GM12878 (cell line): ENCODE measurements around the gene RIPOR3. TPM values are rescaled to one million over a fixed set of nuclear protein-coding genes. Genes with fewer than 3 reads are reported as not detected.

ENCODE experiments used
- CHD2 ChIP-seq: IDR thresholded peaks from 2 replicates; pipeline ENCODE4 v1.6.1; 2011; ENCODE audit warnings: low read depth, low read length, improper control_type of control experiment, borderline replicate concordance
- EP300 ChIP-seq, 2 experiments: fragments of 150-350 bp in 1 of 2; IDR thresholded peaks; 2 replicates each; pipeline ENCODE4 v1.6.1; 2011 to 2012; ENCODE audit warnings: low read depth in 2 of 2, low read length in 2 of 2, borderline replicate concordance in 1 of 2, improper control_type of control experiment in 1 of 2, inconsistent platforms in 1 of 2; ENCODE audit not compliant: control insufficient read depth in 1 of 2
- GATAD2B ChIP-seq: fragments of 450-650 bp; conservative IDR thresholded peaks from 2 replicates; pipeline ENCODE4 v1.6.1; 2017; ENCODE audit warnings: low read depth, mild to moderate bottlenecking, moderate library complexity
- JUNB ChIP-seq: IDR thresholded peaks from 2 replicates; pipeline ENCODE4 v1.6.1; 2016; ENCODE audit warnings: antibody characterized with exemption, mild to moderate bottlenecking
- KLF5 ChIP-seq: fragments of 450-650 bp; IDR thresholded peaks from 2 replicates; pipeline ENCODE4 v1.6.1; 2014; ENCODE audit warnings: mild to moderate bottlenecking; ENCODE audit not compliant: partially characterized antibody
- LARP7 ChIP-seq: fragments of 450-650 bp; IDR thresholded peaks from 2 replicates; pipeline ENCODE4 v1.6.1; 2017; ENCODE audit warnings: mild to moderate bottlenecking
- MXI1 ChIP-seq: fragments of 150-350 bp; IDR thresholded peaks from 2 replicates; pipeline ENCODE4 v1.6.1; 2011; ENCODE audit warnings: low read depth, mild to moderate bottlenecking, inconsistent platforms, low read length, improper control_type of control experiment
- NFYA ChIP-seq: IDR thresholded peaks from 2 replicates; pipeline ENCODE4 v1.6.1; 2011; ENCODE audit warnings: low read depth, mild to moderate bottlenecking, low read length, improper control_type of control experiment, borderline replicate concordance
- POLR2A ChIP-seq: IDR thresholded peaks from 2 replicates; pipeline ENCODE4 v1.6.1; 2011; ENCODE audit warnings: low read depth, mild to moderate bottlenecking, low read length
- RAD21 ChIP-seq: IDR thresholded peaks from 2 replicates; pipeline ENCODE4 v1.6.1; 2011; ENCODE audit warnings: mild to moderate bottlenecking, low read depth, low read length, moderate library complexity; ENCODE audit not compliant: insufficient read depth
- RCOR1 ChIP-seq: conservative IDR thresholded peaks from 2 replicates; pipeline ENCODE4 v1.6.1; 2012; ENCODE audit warnings: low read depth, low read length, improper control_type of control experiment
- SPI1 ChIP-seq: IDR thresholded peaks from 2 replicates; pipeline ENCODE4 v1.6.1; 2011; ENCODE audit warnings: low read depth, mild to moderate bottlenecking, low read length, moderate library complexity, borderline replicate concordance; ENCODE audit not compliant: insufficient read depth
- SREBF1 ChIP-seq: IDR thresholded peaks from 2 replicates; pipeline ENCODE4 v1.6.1; 2012; ENCODE audit warnings: mild to moderate bottlenecking, low read length
- SUZ12 ChIP-seq: fragments of 200-600 bp; sonication (generic); IDR thresholded peaks from one replicate; pipeline ENCODE4 v1.6.1; 2018; ENCODE audit warnings: antibody characterized with exemption, mild to moderate bottlenecking; ENCODE audit not compliant: unreplicated experiment
- TCF12 ChIP-seq: IDR thresholded peaks from 2 replicates; pipeline ENCODE4 v1.6.1; 2011; ENCODE audit warnings: low read depth, mild to moderate bottlenecking, low read length
- TCF7 ChIP-seq: IDR thresholded peaks from 2 replicates; pipeline ENCODE4 v1.6.1; 2014; ENCODE audit warnings: antibody characterized with exemption, borderline replicate concordance
- YY1 ChIP-seq: IDR thresholded peaks from 2 replicates; pipeline ENCODE4 v1.6.1; 2011; ENCODE audit warnings: low read depth, mild to moderate bottlenecking, low read length
- ZBED1 ChIP-seq: IDR thresholded peaks from 2 replicates; pipeline ENCODE4 v1.6.1; 2016; ENCODE audit warnings: borderline replicate concordance
- ZNF622 ChIP-seq: fragments of 450-650 bp; IDR thresholded peaks from 2 replicates; pipeline ENCODE4 v1.6.1; 2017; ENCODE audit warnings: mild to moderate bottlenecking, inconsistent platforms
- polyA plus RNA-seq, 11 experiments: library from polyadenylated mRNA; depleted of rRNA in 4 of 11; unstranded in 6 of 11; stranded (reverse) in 5 of 11; fragments of >200 nt; fragmentation: Nextera tagmentation in 4 of 11; fragmentation: Illumina TruSeq in 1 of 11; extraction: Ambion mirVana in 4 of 11; extraction: Trizol in 1 of 11; gene quantifications; 1 replicate in 1 of 11; 2 replicates in 10 of 11; pipeline versions ENCODE4 v1.2.1 to v1.2.3, GENCODE V29; 2011 to 2016; ENCODE audit warnings: inconsistent platforms in 2 of 11, missing spikeins in 2 of 11, low read depth in 1 of 11
- total RNA-seq, 4 experiments: library from RNA; depleted of rRNA in 3 of 4; stranded (reverse); fragments of >200 nt in 3 of 4; fragmentation: Illumina TruSeq in 1 of 4; extraction: Trizol in 1 of 4; gene quantifications; 2 replicates each; pipeline versions ENCODE4 v1.2.1 to v1.2.3, GENCODE V29; 2013 to 2021
- TF ChIP-seq, protein P1 (sequence below): IDR thresholded peaks from 2 replicates; pipeline ENCODE4 v1.6.1; 2011; ENCODE audit warnings: low read depth, low read length, improper control_type of control experiment, borderline replicate concordance
- TF ChIP-seq, protein P2 (sequence below): fragments of 150-350 bp; IDR thresholded peaks from 2 replicates; pipeline ENCODE4 v1.6.1; 2014; ENCODE audit warnings: mild to moderate bottlenecking, low read depth, low read length
- TF ChIP-seq, protein P3 (sequence below): IDR thresholded peaks from 2 replicates; pipeline ENCODE4 v1.6.1; 2011; ENCODE audit warnings: borderline replicate concordance, low read depth, mild to moderate bottlenecking, moderate library complexity, low read length; ENCODE audit not compliant: insufficient read depth, poor library complexity, severe bottlenecking
- TF ChIP-seq, protein P4 (sequence below): fragments of 450-650 bp; IDR thresholded peaks from 2 replicates; pipeline ENCODE4 v1.6.1; 2017; ENCODE audit warnings: mild to moderate bottlenecking, low read depth, inconsistent platforms; ENCODE audit not compliant: poor library complexity, severe bottlenecking

RIPOR3 gene
- total and polyA plus RNA-seq, 10 of the 15 experiments (the other 5 are each of a cell fraction or from before 2014, with no cell fraction given), result 0.04 to 0.55 (median 0.12) TPM; not detected in 6

DNA sequence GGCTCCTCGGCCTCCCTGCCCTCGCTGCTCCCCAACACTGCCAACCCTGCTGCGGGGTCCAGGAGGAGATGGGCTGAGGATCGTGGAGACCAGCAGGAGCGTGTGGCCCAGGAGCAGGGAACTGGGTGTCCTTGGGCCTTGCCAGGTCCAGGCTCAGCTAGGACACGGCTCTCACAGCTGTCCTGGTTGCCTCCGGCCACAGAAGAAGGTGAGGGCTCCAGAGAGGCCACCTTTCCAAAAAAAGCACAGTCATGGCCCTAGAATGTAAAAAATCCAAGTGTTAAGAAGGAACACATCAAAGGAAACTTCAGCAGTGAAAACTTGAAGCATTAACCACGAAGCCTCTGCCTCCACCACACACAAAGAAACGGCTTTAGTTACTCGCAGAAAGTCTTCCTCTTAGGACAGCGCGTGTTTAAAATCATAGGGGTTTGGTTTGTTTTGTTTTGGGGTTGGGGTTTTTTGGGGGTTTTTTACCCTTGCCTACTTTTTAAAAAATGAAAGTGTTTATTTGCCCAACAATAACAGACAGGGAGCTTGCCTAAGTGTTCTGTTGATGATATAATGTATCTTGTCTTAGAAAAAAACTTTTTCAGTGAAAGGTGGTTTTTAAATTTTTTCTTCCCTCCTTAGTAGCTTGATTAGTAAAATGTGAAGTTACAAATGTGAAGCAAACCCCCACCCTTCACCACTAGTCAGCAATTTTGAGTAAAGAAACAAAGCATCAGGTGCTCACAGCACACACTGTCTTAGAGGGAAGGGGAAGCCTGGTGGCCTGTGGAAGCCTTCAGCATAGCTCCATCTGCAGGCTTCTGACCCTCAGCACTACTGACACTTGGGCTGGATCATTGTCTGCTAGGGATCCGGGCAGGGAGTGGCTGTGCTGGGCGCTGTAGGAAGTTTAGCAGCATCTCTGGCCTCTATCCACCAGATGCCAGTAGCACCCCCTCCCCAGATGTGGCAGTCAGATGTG, 121.2 kb downstream of the RIPOR3 start (continued):
- TF ChIP-seq RAD21, result peak; percentile 88
- TF ChIP-seq TCF12, result 0 out of 2 replicates have a peak, but pooled peaks have one; percentile 37
- peak; percentile 83 for TF ChIP-seq JUNB
- 0 out of 2 replicates have a peak, but pooled peaks have one; percentile 21 for TF ChIP-seq GATAD2B
- TF ChIP-seq SUZ12, result no peak
- TF ChIP-seq, protein P1, sequence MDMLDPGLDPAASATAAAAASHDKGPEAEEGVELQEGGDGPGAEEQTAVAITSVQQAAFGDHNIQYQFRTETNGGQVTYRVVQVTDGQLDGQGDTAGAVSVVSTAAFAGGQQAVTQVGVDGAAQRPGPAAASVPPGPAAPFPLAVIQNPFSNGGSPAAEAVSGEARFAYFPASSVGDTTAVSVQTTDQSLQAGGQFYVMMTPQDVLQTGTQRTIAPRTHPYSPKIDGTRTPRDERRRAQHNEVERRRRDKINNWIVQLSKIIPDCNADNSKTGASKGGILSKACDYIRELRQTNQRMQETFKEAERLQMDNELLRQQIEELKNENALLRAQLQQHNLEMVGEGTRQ, result no peak
- TF ChIP-seq YY1, result 0 out of 2 replicates have a peak, but pooled peaks have one; percentile 16
- TF ChIP-seq SREBF1, result no peak
- peak; percentile 47 for TF ChIP-seq MXI1
- peak; percentile 17; the same call in 1 of the 2 replicates for TF ChIP-seq CHD2
- TF ChIP-seq, protein P2, sequence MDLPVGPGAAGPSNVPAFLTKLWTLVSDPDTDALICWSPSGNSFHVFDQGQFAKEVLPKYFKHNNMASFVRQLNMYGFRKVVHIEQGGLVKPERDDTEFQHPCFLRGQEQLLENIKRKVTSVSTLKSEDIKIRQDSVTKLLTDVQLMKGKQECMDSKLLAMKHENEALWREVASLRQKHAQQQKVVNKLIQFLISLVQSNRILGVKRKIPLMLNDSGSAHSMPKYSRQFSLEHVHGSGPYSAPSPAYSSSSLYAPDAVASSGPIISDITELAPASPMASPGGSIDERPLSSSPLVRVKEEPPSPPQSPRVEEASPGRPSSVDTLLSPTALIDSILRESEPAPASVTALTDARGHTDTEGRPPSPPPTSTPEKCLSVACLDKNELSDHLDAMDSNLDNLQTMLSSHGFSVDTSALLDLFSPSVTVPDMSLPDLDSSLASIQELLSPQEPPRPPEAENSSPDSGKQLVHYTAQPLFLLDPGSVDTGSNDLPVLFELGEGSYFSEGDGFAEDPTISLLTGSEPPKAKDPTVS, result no peak
- TF ChIP-seq, protein P3, sequence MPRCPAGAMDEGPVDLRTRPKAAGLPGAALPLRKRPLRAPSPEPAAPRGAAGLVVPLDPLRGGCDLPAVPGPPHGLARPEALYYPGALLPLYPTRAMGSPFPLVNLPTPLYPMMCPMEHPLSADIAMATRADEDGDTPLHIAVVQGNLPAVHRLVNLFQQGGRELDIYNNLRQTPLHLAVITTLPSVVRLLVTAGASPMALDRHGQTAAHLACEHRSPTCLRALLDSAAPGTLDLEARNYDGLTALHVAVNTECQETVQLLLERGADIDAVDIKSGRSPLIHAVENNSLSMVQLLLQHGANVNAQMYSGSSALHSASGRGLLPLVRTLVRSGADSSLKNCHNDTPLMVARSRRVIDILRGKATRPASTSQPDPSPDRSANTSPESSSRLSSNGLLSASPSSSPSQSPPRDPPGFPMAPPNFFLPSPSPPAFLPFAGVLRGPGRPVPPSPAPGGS, result peak; percentile 44
- TF ChIP-seq TCF7, result peak; percentile 57; the same call in 1 of the 2 replicates
- TF ChIP-seq POLR2A, result peak; percentile 26; the same call in 1 of the 2 replicates
- no peak for TF ChIP-seq ZNF622
- TF ChIP-seq KLF5, result no peak
- 0 out of 2 replicates have a peak, but pooled peaks have one; percentile 22 for TF ChIP-seq RCOR1
- TF ChIP-seq EP300 (IDR thresholded peaks at IDR 0.05; ENCODE audit: borderline replicate concordance in 1 of 2, control insufficient read depth in 1 of 2, low read depth in 2 of 2, low read length in 2 of 2), result peak; percentile 61 to 71; a peak in 2 of 4 replicates
- TF ChIP-seq NFYA, result no peak
- TF ChIP-seq ZBED1, result peak; percentile 65; the same call in 1 of the 2 replicates
- TF ChIP-seq, protein P4, sequence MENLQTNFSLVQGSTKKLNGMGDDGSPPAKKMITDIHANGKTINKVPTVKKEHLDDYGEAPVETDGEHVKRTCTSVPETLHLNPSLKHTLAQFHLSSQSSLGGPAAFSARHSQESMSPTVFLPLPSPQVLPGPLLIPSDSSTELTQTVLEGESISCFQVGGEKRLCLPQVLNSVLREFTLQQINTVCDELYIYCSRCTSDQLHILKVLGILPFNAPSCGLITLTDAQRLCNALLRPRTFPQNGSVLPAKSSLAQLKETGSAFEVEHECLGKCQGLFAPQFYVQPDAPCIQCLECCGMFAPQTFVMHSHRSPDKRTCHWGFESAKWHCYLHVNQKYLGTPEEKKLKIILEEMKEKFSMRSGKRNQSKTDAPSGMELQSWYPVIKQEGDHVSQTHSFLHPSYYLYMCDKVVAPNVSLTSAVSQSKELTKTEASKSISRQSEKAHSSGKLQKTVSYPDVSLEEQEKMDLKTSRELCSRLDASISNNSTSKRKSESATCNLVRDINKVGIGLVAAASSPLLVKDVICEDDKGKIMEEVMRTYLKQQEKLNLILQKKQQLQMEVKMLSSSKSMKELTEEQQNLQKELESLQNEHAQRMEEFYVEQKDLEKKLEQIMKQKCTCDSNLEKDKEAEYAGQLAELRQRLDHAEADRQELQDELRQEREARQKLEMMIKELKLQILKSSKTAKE, result peak; percentile 72
- 0 out of 2 replicates have a peak, but pooled peaks have one; percentile 20 for TF ChIP-seq LARP7
- peak; percentile 31; the same call in 1 of the 2 replicates for TF ChIP-seq SPI1
